ENCODE measurements around the gene TSPAN11.

The TSPAN11 gene

DNA sequence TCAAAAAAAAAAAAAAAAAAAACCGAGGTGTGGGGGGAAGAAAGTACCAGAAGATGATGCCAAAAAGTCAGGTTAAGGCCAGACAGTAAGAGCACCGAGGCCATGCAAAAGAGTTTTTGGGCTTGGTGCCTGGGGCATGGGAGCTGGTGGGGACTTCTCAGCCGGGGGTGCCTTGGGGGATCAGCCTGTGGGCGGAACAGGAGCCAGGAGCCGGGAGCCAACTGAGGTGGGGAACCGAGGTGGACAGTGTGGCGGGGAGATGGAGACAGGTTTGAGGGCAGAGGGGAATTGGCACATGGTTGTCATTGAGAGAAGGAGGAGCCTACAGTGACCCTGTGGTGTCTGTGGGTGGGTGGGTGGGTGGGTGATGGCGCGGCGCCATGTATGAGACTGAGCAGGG is 33.2 kb downstream of the TSPAN11 start:
- DNase-seq (ENCODE audit: low spot score) = no peak

DNA sequence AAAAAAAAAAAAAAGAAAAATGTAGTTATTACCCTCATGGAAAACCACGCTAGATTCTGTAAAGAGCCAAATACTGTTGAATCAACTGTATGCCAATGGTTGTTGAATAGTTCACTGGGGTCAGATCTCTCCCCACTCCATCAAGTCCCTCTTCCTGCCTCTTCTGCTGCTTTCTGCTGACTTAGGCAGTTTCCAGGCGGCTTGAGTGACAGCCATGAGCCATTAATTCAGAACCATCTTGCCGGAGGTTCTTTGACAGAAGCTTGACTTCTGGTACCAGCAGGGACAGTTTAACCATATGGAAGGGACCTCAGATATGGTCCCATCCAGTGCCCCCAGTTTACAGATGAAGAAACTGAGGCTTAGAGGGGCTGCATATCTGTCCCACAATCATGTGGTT is 34.5 kb downstream of the TSPAN11 start:
- no peak for DNase-seq (ENCODE audit: low spot score)

DNA sequence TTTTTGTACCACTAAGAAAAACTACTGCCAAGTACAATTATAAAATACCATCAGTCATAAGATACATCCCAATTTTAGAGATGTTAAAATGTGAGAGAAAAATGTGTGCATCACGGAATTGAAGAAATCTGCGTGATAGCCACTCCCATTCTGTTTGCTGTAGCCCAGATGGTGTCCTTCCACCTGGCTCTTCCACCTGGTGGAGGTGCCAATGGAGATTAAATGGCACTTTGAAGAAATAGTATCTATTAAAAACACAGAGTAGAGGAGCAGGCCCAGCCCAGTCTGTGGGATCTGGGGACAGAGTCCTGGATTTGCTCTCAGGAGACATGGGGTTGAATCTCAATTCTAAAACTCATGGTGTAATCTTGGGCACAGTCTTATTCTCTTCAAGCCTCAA is 35.5 kb downstream of the TSPAN11 start:
- no peak for DNase-seq (ENCODE audit: low spot score)

DNA sequence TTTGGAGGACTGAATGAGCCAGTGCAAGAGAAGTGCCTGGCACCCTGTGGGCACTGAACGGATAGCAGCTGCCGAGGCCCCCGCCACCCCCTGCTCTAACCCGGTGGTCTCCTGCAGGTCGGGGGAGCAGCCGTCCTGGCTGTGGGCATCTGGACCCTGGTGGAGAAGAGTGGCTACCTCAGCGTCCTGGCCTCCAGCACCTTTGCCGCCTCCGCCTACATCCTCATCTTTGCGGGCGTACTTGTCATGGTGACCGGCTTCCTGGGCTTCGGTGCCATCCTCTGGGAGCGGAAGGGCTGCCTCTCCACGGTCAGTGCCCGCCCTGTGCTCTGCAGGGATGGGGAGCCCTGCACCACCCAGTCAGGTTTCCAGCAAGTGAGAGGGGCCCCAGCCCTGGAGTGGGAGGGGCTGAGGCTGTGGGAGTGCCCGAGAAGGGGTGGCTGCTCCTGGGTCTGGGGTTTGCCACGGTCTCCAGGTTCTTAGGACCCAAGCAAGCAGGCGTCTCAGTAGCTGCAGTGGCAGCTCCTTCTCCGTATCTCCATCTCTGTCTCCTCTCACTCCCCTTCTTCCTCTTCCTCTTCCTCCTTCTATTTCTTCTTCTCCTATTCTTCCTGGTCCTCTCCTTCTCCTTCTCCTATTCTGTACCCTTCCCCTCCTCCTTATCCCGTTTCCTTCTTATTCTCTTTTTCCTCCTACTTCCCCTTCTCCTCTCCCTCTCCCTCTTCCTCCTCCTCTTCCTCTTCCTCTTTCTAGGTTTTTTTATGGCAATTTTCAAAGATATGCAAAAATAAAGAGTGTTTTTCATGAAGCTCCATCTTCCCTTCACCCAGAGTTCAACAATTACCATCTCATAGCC is 37.4 kb downstream of the TSPAN11 start:
- no peak for DNase-seq (ENCODE audit: low spot score)

DNA sequence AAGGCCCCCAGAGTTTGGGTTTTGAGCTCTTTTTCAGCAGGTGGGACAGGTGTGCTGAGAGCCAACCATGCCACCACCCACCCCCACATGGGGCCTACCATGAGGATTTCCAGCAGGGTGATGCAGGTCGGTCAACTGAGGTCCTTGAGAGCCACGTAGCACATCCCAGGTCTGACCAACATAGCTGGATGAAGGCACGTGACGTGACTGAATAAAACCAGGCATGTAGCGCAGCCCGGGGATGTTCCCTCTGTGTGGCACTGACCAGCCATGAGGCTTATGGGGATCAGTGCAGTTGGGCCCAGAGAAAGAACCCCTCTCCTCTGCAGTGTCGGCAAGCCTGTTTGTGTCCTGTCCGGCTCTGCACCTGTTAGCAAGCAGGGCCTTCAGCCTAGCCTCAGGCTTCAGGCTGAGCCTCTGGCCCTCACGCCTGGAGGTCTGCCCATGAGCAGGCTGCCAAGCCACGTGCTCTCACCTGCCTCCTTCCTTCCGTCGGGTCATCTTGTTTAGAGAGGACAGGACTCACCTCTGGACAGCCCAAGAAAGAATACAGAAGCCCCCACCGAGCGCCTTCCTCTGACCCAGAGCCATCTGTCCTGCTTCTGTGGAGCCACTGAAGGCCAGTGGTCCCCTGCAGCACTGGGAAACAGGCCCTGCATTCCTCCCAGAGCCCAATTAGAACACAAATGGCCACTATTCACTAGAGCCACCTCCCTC is 38.5 kb downstream of the TSPAN11 start:
- DNase-seq (ENCODE audit: low spot score) = no peak

DNA sequence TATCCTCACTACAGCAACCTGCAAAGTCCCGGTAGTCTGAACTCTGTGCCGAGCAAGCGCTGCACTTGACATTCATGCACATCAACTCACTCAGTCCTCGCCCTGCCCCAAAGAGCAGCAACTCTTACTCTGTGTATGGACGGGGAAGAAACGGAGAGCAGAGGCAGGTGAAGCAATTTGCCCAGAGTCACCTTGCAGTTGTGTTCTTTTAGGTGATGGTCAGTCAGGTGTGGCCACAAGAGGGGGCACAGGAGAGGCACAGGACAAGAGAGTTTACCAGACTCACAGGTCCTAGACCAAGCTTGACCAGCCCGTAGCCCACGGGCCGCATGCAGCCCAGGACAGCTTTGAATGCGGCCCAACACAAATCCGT is 39.1 kb downstream of the TSPAN11 start:
- DNase-seq (ENCODE audit: low spot score) = no peak

DNA sequence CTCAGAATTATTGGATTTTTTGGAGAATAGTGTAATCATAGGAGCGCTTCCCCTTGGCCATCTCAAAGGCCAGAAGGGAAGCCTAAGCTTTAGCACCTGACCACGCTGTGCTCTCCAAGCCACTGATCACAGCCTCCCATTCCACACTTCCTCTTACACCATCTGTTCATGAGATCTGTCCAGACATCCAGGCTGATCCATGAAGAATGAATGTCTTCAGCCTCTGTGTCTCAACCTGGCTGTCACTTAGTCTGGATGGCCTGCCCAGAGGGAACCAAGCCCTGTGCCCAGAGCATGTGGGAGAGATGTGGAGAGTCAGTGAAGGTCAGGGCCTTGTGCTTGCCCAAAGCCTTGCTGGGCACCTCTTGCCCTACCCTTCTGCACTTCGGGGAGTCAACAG is 40.5 kb downstream of the TSPAN11 start:
- DNase-seq (ENCODE audit: low spot score) = no peak

DNA sequence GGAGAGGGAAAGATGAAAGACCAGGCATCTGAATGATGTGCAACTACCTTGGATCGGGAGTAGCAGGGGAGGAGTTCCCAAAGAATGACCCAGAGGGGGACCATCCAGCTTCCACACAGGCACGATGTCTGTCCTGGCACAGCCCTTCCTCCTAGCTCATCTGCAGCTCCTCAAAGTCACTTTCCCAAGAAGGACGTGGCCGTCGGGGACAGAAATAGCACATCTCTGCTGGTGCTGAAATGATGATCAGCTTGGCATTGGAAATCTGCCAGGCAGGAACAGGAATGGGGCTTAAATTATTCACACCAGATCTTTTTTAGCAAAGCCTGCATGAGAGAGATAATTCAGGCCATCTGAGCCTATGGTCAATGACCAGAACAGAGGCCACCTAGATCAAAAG is 41.7 kb downstream of the TSPAN11 start:
- DNase-seq (ENCODE audit: low spot score) = no peak

DNA sequence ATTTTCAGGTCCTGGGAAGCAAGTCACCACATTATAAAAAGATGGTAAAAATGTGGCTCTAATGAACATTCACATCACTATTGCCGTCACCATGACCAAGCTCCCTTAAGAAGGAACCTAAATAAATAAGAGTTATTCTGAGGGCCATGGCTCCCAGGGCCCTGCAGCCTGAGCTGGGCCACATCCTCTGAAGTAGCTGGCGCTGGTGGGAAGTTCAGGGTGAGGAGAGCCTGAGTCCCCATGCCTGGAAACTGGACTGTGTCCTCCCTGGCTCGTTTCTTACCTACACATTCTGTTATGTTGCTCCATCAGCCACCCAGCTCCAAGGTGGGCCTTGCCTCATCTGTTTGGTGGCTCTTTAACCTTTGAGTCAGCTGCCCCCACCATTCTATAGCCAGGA is 42.5 kb downstream of the TSPAN11 start:
- no peak for DNase-seq (ENCODE audit: low spot score)

DNA sequence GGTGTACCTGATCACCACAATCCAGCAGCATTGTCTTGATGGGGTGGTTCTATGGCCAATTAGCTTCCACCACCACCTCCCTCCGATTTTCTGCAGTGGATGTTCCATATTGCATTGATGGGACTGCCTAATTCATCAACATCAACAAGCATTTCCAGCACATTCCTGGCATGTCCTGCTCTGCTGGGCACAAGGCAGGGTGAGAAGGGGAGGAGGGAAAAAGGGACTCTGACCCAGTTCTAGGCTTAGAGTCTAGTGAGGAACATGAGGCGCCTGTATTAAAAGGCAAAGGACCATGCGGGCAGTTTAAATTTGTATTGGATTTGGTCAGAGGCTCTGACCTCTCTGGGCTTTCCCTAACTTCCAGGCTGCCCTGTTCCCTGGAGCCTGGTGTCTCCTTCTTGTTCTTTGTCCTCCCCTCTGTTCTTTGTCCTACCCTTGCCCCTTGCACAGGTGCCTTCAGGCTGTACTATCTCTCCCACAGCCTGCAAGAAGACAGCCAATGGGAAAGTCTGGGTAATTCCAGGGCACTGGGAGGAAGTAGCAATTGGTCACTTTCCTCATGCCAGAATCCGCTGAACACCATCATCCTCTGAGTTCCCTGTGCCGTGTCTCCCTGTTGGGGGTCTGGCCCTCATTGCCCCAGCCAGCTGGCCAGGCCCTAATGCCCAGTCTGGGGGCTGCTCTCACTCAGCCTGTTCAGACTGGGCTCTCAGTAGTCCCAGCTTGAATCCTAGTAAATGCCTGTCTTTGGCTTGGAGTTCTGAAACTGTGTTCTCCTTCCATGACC is 43.3 kb downstream of the TSPAN11 start:
- no peak for DNase-seq (ENCODE audit: low spot score)

DNA sequence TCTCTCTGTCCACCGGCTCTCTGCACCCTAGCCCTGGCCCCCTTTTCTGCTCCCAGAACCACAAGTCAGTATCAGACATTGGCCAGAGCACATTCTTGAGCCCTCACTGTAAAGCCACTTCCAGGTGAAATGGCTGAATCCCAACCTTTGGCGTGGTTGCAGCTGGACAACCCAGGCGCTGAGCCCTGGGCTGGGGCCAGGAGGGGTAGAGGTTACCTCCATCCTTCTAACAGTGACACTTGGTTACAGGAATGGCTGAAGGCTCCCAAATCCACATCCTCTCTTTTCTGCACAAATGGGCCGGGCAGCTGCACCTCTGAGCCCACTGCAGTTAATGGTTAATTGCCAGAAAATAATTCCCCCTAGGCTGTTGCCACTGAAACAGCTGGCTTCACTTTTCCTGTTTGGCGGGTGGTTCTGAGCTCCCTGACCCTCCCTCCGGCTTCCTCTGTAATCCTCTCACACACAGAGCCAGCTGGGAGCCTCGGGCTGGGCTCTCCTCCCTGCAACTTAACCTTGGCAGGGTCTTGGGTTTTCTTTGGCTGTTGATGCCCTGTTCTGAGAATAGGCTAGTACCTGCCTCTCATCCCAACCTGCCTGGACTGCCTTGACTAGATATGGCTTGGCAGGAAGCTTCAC is 44.1 kb downstream of the TSPAN11 start:
- no peak for DNase-seq (ENCODE audit: low spot score)

DNA sequence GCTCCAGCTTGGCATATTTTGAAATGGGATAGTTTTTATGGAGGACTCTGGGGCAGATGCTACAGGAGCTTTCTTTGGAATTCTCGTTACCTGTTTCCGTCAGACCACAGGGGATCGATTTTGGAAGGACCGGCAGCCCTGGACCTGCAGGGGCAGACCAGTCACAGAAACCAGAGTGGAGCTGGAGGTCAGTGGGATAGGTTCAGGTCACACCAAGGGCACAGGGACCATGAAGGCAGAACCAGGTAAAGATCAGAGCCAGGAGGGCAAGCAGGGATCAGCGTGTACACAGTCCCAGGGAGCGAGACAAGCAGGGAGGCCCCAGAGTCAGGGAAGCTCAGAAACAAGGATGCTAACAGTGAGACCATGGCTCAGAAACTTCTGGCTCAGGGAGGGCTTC is 45.5 kb downstream of the TSPAN11 start:
- DNase-seq (ENCODE audit: low spot score) = no peak

DNA sequence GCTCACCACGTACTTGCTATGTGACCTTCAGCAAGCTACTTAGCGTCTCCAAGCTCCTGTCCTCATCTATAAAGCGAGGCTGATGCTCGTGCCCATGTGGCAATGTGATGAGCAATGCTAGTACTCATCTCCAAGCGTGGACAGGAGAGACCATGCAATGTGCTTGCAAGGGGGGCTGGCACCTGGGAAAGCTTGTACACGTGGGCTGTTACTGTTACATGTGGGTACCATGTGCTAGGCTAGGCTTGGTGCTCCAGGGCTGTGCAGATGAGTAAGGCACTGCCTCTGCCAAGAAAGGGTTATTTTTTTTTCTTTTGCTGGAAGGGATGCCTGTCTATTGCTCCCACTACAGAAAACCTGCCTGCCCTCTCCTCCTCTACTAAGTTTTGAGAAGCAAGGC is 46.6 kb downstream of the TSPAN11 start:
- DNase-seq (ENCODE audit: low spot score) = no peak

DNA sequence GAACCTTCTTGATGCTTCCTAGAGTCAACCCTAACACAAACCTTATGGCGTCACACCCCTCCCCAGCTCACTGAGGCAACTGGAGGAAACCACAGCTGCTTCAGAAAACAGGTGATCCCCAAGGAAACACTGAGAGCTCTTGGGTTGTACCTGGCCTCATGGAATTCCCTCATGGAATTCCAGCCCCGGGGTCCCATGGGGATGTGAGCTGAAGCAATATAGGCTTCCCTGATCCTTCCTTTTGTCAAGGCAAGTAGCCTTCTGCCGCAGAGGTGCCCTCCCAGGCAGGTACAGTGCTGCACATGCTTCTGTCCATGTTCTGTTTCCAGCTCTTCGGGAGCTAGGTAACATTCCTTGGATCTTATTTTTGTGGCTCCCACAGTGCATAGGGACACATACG is 47.3 kb downstream of the TSPAN11 start:
- no peak for DNase-seq (ENCODE audit: low spot score)

DNA sequence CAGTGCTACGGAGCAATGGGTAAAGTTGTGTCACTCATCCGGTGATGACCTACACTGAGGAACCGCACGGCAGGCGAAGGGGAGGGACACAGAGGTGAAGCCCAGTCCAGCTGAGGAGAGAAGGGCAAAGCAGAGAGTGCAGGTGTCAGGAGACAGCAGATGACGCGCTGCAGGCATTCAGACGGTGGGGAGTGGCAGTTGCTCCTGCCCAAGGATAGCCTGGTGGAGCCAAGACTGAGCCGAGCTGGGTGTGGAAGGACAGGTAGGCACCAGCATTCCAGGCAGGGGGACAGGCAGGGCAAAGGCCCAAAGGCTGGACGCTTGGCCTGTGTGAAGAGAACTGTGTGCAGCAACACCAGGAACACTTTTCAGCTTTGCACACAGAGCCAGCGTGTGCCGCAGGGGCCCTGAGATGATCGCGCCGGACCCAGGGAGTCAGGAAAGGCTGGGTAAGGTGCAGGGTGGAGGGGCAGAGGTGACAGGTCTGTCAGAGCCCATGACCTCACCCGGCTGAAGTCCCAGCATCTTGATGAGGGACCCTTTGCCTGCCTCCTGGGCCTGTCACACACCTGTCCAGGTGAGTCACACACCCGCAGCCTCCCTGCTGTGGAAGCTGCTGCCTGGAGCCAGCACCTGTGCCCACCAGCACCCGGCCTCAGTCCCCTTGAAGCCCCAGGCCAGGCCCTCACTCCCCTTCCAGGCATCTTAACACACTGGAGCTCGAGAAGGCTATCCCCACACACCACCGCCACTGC is 48.4 kb downstream of the TSPAN11 start:
- no peak for DNase-seq (ENCODE audit: low spot score)

DNA sequence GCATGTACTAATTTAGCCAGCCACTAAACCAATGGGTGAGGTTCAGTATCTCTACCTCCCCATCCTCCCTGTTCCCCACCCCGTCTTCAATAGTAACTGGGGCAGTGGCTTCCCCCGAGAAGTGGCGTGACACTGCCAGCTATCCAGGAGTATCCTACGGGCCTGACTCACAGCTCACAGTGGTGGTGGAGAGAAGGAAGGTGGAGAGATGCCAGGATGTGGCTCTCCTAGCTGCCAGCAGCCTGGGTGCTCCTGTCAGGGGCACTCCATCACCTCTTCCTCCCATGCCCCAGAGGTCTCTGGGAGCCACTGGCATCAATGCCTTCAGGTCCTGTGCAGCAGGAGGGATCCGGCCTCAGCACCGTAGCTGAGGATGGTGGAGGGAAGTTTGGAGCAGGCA is 49.0 kb downstream of the TSPAN11 start:
- DNase-seq (ENCODE audit: low spot score) = no peak

DNA sequence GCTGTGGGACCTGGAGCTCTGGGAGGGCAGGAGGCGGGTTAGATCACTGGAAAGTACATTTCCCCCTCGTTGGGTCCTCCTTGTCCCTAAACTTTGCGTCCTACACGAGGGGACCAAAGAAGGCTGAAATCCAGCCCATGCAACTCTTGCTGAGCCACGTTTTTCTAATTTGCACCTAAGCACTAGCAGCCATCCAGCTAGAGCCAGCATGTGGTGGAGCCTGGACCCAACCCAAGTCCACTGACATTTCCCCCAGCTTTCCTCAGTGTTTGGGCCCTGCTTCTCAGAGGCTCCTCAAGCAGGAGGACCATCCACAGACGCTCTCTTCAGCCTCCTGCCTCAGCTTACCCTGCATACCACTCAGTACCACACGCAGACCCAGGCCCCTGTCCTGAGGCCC is 49.7 kb downstream of the TSPAN11 start:
- DNase-seq (ENCODE audit: low spot score) = no peak

DNA sequence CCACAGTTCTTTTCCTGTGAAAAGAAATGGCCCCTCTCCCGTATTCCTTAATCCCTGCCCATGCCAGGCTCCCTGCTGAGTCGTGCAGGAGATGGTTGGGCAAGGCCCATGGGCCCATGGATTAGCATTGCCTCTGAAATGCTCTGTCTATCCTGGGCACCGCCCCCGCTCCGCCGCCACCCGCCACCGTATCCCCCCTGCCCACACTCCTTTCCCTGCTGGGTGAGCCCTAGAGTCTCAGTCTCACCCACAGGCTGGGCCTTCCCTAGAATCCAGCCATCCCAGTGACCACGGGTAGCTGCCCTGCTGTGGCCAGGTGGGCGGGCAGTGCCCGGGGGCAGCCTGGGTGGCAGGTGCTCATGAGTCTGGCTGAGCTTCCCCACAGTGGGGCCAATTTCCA is 50.6 kb downstream of the TSPAN11 start:
- no peak for DNase-seq (ENCODE audit: low spot score)

DNA sequence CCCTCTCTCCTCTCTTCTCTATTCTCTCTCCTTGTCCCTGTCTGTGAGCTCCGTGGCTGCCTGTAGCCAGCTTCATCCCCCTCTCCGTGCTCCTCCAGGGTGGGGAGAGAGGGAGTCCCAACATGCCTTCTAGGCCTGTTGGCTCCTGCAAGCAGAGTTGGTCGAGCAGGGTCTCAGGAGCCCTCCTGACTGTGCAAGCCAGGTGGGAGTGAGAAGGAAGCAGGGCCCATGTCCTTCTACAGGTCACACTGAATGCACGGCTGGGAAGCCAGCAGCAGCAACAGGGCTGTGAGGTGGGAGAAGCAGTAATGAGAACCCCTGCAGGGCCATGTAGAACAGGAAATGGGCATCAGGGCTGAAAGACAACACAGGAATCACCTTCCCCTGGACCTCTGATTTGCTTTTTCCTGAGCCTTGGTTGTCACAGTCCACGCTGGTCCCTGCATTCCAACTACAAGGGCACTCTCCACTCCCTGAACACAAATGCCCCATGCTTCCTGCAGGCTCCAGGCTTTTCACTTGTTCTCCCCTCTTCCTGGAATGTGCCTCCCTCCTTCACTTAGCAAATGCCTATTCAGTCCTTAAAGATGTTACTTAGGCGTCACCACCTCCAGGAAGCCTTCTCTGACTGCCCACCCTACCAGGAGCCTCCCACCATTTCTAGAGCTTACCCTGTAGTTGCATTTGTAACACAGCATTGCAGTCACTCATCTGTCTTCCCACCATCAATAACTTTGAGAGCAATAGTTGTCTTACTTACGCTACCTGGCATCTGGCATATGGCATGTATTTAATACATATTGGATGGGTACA is 51.2 kb downstream of the TSPAN11 start:
- DNase-seq (ENCODE audit: low spot score) = no peak

DNA sequence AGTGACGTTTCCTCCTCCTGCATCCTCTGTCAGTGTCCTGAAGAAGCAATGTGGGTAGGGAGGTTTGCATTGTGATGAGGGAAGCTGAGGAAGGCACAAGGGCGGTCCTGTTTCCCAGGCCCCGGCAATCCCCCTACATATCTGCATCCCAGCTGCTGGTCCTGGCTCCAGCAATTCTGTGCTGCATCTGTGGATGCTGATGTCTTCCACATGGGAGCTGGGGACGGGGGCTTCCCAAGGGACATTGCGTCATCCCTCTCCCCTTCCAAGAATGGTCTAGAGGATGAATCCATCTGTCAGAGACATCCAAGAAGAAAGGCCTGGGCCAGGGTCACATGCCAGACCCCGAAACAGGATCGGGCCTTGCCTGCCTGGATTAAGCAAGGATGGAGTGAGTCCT is 52.1 kb downstream of the TSPAN11 start:
- no peak for DNase-seq (ENCODE audit: low spot score)
